Stimulated activated CD8-positive, alpha-beta memory T cell treated with anti-CD3 and anti-CD28 coated beads, Interleukin-12 subunit alpha, Interleukin-12 subunit beta, amount 100 ng/mL, for 24 hours (primary cell): ENCODE results near the gene GPR55.
"Not testable (repeated sequence)": the region's sequence is repeated elsewhere in the genome, so short reads cannot be mapped to it uniquely, and the experiment has no call there.

Experiments used
- DNase-seq: peaks from one replicate; pipeline ENCODE4 v3.0.0-alpha.2; 2020; ENCODE audit errors: extremely low read depth

GPR55 gene

DNA sequence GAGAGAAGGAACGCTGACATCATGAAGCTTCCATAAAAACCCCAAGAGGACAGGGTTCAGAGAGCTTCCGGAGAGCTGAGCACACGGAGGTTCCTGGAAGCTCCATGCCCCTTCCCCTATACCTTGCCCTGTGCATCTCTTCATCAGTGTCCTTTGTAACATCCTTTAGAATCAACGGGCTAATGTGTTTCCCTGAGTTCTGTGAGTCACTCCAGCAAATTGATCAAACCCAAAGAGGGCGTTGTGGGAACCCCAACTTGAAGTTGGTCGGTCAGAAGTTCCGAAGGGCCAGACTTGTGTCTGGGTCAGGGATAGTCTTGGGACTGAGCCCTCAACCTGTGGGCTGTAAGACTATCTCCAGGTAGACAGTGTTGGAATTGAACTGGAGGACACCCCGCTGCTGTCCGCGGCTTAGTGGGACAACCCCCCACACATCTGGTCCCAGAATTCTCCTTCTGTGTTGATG, 25.9 kb upstream of the GPR55 start:
- no peak for DNase-seq

DNA sequence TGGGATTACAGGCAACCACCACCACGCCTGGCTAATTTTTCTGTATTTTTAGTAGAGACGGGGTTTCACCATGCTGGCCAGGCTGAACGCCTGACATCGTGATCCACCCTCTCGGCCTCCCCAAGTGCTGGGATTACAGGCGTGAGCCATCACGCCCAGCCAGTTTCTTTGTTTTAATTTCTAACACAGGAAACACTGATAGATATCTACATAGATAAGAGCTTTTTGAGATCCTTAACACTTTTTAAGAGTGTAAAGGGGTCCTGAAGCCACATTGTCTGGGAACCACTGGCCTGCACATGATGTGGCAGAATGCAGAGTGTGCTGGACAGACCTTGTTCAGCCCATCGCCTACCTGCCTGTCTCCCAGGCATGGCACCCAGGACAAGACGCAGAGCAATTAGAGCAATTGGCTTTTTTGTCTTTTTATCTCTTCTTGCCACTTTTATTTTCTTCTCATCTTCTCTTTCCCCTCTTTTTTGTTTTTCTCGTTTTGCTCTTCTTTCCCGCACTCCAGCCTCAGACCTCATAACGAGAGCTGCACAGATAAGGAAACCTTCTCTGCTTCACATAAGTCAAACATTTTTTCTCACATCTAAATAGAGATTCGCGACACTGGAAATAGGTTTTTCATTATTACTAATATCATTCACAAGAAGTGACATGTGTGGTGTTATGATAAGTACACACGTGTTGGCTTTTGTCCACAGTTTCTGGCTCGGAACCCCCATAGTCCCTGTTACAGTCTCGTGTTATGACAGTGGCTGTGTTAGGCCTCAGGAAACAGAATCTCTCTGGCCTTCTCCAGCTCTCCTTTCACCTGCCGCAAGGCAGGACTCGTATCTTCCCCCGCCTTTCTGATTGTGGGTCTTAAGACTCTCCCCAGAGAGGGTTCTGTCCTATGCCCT, 25.2 kb upstream of the GPR55 start:
- no peak for DNase-seq

GRCh38 chr2:230947908-230948365, 22.9 kb upstream of the GPR55 start:
- DNase-seq, result no peak

DNA sequence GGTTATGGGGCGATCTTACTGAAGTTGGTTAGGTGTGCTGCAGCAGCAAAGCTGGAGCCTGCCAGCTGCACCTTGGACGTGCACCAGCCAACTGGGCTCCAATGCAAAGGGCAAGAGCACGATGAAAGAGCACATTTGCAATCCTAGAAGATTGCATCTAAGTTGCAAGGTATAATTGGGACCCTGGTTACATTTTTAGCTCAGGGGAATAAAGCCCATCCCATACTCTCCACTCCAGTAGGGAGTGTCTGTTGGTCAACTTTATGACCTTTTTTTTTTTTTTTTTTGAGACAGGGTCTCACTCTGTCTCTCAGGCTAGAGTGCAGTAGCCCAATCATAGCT, 22.2 kb upstream of the GPR55 start:
- no peak for DNase-seq

GRCh38 chr2:230946429-230947234, 21.6 kb upstream of the GPR55 start:
- no peak for DNase-seq

DNA sequence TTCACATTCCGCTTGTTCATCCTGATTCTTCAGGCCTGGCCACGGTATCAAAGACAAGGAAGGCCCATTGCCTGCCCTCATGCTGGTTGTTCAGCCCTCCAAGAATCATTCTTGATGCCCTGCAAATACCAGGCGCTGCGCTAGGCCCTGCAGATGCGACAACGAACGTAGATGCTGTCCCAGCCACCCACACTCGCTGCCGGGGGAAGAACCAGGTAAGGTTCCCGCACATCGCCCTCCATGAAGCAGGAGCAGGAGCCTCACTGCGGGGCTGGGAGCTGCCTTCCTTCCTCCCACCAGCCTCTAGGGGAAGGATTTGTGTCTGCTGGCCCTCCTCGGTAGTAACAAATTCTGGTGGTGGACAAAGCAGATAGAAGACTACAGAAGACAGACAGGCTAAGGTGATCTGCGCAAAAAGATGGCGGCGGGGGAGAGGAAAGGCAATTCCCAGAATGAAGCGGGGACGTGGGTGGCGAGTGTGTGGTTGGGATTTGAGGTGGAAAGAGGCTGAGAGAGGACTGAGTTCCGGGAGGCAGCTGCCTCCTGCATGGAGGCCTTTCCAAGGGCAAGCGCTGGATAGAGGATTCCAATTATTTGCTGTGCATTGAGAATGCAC, 19.8 kb upstream of the GPR55 start:
- no peak for DNase-seq

- no peak for DNase-seq
Observed at GRCh38 chr2:230944123-230944653, 19.1 kb upstream of the GPR55 start.

- DNase-seq, result no peak
Observed at GRCh38 chr2:230942920-230943896, 18.2 kb upstream of the GPR55 start.

DNA sequence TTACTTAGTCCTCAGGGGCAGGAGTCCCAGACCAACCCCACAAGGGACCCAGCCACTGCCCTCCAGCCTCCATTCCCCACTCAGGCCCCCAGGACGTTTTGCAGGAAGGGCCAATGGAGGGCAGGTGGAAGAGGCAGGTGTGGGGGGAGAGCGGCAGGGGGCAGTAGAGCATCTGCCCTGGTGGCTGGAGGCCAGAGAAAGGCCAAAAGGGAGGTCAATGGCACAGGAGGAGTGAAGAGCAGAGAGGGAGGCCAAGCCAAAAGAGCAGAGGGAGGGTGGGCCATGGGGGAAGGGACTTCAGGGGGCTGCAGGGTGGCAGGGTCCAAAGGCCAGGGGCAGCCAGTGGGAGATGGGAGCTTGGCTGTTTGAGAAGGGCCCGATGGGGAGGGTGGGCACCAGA, 17.3 kb upstream of the GPR55 start:
- no peak for DNase-seq

DNA sequence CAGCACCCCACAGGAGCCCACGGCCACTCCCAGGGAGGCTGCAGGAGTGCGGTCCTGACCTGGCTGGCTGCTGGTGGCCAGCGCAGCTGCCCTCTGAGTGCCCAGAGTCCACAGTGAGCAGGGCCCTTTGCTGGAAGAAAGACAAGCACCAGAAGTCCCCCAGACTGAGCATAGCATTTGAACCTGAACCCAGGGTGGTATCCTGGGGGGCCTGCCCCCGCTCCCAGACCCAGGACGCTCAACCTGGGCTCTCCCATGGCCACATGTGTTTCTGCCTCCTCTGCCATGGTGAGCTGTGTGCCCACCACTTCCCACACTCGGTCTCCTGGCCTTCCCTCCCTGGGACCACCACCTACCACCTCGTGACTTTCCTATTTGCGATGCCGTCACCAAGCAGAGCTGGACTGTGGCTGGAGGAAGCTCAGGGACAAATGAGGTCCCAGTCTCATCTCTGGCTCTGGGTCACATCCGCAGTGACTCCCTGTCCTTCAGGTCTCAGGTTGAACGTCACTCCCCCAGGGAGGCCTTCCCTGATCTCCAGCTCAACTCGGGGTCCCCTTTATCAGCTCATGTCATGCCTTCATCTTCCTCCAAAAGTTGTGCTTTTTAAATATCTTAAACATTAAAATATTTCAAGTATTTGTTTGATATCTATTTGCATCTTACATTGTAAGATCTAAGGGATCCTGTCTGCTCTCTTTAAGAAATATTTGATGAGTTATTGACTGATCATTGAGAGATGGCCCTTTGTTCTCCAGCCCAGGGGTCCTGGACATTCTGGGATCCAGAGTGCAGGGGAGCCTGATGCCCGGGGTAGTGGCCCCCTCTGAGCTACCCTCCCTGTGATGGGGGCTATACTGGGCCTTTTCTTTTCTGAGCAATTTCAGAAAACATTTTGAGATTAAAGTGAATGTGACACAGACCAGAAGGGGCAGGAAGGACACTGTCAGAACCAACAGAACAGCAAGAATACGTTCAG, 16.4 kb upstream of the GPR55 start:
- no peak for DNase-seq

GRCh38 chr2:230940471-230940815, 15.4 kb upstream of the GPR55 start:
- no peak for DNase-seq

GRCh38 chr2:230939691-230940470, 14.8 kb upstream of the GPR55 start:
- no peak for DNase-seq

GRCh38 chr2:230939066-230939591, 14.1 kb upstream of the GPR55 start:
- DNase-seq, result no peak

DNA sequence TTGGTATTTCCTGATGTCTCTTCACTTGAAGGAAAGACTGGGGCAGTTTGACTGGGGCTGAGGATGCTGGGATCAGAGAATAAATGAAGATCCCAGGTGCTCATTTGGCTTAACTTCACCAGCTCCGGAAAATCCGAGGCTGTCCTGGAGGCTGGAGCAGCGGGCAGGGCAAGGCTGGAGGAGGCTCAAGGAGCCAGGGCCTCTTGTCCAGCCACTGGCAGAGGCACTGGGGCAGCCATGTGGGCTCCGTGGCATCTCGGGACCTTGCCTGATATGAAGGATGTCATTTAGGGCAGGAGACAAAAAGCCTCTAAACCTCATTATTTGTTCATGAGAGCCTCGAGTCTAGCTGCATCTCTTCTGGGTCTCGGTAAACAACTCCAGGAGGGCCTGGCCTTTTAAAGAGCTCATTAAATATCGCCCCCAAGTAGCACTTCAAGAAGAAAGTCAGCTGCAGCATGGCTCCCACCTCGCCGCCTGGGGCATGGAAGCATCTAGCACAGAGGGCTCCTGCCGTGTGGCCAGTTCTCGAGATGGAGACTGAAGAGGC, 13.5 kb upstream of the GPR55 start:
- DNase-seq, result no peak

GRCh38 chr2:230938098-230938497, 13.1 kb upstream of the GPR55 start:
- DNase-seq, result no peak

GRCh38 chr2:230937362-230937761, 12.3 kb upstream of the GPR55 start:
- DNase-seq, result no peak

DNA sequence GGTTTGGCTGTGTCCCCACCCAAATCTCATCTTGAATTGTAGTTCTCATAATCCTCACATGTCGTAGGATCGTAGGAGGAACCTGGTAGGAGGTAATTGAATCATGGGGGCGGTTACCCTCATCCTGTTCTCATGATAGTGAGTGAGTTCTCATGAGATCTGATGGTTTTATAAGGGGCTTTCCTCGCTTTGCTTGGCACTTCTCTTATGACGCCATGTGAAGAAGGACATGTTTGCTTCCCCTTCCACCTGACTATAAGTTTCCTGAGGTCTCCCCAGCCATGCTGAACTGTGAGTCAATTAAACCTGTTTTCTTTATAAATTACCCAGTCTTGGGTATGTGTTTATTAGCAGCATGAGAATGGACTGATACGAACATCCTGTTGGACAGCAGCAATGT, 11.2 kb upstream of the GPR55 start:
- not testable (repeated sequence) for DNase-seq

GRCh38 chr2:230935130-230935430, 10.0 kb upstream of the GPR55 start:
- no peak for DNase-seq
